Measurements from ENCODE around the gene IL18BP. TPM values are rescaled to one million over a fixed set of nuclear protein-coding genes. Genes with fewer than 3 reads are reported as not detected.
A peak's percentile ranks its signal among the peaks of the same experiment; 100 is the strongest.

Gene IL18BP
- total and polyA plus RNA-seq, 10 of the 15 experiments (the other 5 are each of a cell fraction or from before 2014, with no cell fraction given): 2.6 to 18.1 (median 10.7) TPM

- no peak for TF ChIP-seq ZNF687 (IDR thresholded peaks at IDR 0.05)
- TF ChIP-seq CBFB (IDR thresholded peaks at IDR 0.05; ENCODE audit: low read depth): no peak
- TF ChIP-seq BACH1 (IDR thresholded peaks at IDR 0.05; ENCODE audit: borderline replicate concordance): no peak
These were observed 653 bp downstream of the IL18BP start (continued) for GRCh38 chr11:71999362-71999761.

GRCh38 chr11:71999798-72000197, 1.1 kb downstream of the IL18BP start:
- DNase-seq (ENCODE audit: low read depth, low spot score) (no peak), ATAC-seq (no peak), FAIRE-seq (no peak)
- no peak for TF ChIP-seq MYC (IDR thresholded peaks at IDR 0.05; ENCODE audit: insufficient read depth, insufficient read length, insufficient replicate concordance, low read length, severe bottlenecking)
- TF ChIP-seq RAD21 (IDR thresholded peaks at IDR 0.05; ENCODE audit: insufficient read depth, low read depth, low read length): no peak
- no peak for TF ChIP-seq ZNF24 (IDR thresholded peaks at IDR 0.05)
- Histone ChIP-seq H3K9ac (ENCODE audit: control insufficient read depth, insufficient read depth, low read length) (peak overlapping the region; percentile 52), H3K27me3 (replicated peaks in 1 of 2; ENCODE audit: control insufficient read depth in 2 of 2, insufficient read depth in 2 of 2, low read length in 1 of 2) (no peaks in the 10 kb centered on the region), H3K4me1 (ENCODE audit: control insufficient read depth, insufficient read depth, low read length) (peaks cover 32% of the 10 kb centered on the region), H3K4me2 (ENCODE audit: control insufficient read depth, insufficient read depth) (peak overlapping the region; percentile 72), H4K20me1 (ENCODE audit: control insufficient read depth, insufficient read depth) (no peaks in the 10 kb centered on the region), H3K79me2 (ENCODE audit: control insufficient read depth, insufficient read depth, low read length) (peaks cover 10% of the 10 kb centered on the region), H3K36me3 (ENCODE audit: control insufficient read depth in 2 of 2, insufficient read depth in 2 of 2, low read length in 1 of 2) (peaks cover 31 to 47% of the 10 kb centered on the region in 2 experiments), H3K4me3 (peak overlapping the region; percentile 50; the same call in 1 of the 2 replicates), H3K27ac (ENCODE audit: control insufficient read depth, insufficient read depth) (peak overlapping the region; percentile 85), H3K9me3 (replicated peaks; ENCODE audit: control insufficient read depth, insufficient read depth, low read length) (no peaks in the 10 kb centered on the region), H2AFZ (ENCODE audit: control insufficient read depth, low read depth, low read length) (no peak overlapping the region)
- POLR2A ChIA-PET: interaction anchor here (0.6 to 1.6 kb wide), 3 partner anchors 10 to 69 kb away, joined by 3 to 4 read pairs (median 3); no protein-coding TSS in a partner anchor
- CTCF ChIA-PET: interaction anchor here (1.4 to 3.1 kb wide), 3 partner anchors 22 to 431 kb away, joined by 3 to 22 read pairs (median 4); no protein-coding TSS in a partner anchor
- in situ Hi-C loops (cut with MboI): no loop called here
- intact Hi-C loops (cut with micrococcal nuclease; ENCODE audit: unreplicated experiment): no loop called here
- SMC1A ChIA-PET (ENCODE audit: uncharacterized antibody, unreplicated experiment): interaction anchor here (0.6 to 3.3 kb wide), 10 partner anchors 8 to 91 kb away, joined by 3 to 16 read pairs (median 3); no protein-coding TSS in a partner anchor
- WGBS (ENCODE audit: insufficient coverage, insufficient replicate concordance, low lambda C conversion rate, missing lambda C conversion rate): 73% methylated on average over 8 of the region's 8 CpGs
- BruUV-seq (replicated peaks): no TSS peak
- RAD21 ChIA-PET (ENCODE audit: unreplicated experiment): interaction anchor here (0.7 to 4.2 kb wide), 6 partner anchors 14 to 56 kb away, joined by 3 to 21 read pairs (median 3); no protein-coding TSS in a partner anchor

Measured in GM12878 (cell line).